ENCODE data around the gene ATP11C.
"Not testable (repeated sequence)": the region's sequence is repeated elsewhere in the genome, so short reads cannot be mapped to it uniquely, and the experiment has no call there.

Gene ATP11C

DNA sequence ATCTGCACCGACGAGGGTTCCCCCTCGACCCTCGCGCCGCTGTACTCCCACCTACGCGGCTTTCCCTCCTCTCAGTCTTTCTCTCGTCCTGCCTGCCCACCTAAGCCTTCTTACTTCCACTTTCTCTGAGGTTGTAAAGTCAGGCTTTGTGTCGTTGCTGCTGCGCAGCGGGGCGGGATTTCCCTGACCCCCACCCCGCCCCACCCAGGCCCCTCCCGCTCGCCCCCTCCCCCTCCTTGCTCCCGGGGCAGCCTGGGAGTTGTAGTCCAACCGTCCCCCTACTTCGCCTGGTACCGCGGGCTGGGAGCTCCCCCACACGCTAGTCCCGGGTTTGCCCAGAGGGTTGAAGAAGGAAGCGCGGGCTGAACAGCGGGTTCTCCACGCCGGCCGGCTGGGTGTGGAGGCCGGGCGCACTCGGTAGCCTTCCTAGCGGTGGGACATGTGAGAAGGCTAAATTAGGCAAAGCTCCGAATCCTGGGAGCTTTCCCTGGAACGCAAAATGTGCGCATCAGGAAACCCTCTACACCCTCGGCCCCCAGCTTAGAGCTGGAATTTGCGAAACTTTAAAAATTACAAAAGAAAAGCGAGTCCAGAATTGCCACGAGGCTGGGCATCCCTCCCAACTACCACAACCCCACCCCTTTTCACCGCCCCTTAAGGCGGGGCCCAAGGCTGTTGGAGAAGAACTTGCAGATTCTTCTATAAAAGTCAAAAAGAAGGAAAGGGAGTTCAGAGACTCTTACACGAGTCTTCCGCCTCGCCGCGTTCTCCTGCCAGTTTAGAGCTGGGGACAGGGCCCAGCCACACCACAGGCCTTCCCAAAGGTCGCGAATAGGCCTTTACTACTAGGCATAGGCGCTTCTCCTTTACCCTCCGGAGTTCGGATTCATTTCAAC is at the start of gene ATP11C:
ATP11C (minus strand) TSS at position 153 of the 896 bp plus-strand sequence. CDS start 1,011 bp downstream, outside the sequence.
- DNase-seq, result peak; percentile 81

DNA sequence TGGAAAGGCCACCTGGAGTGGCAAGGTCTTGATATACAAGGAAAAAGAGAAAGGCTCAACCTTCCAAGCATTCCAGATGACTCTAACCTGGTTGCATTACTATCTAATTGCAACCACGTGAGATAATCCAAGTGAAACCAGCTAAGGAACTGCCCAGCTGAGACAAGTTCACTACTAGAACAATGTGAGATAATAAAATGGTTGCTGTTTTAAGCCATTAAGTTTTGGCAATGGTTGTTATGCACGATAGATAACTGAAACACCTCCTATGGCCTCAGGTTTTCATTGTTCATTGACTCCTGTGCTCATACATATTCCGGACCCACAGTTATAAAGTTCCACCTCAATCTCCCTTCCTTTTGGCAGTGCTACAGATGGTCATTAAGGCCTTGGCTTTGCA is 41.6 kb upstream of the ATP11C start:
- no peak for DNase-seq

DNA sequence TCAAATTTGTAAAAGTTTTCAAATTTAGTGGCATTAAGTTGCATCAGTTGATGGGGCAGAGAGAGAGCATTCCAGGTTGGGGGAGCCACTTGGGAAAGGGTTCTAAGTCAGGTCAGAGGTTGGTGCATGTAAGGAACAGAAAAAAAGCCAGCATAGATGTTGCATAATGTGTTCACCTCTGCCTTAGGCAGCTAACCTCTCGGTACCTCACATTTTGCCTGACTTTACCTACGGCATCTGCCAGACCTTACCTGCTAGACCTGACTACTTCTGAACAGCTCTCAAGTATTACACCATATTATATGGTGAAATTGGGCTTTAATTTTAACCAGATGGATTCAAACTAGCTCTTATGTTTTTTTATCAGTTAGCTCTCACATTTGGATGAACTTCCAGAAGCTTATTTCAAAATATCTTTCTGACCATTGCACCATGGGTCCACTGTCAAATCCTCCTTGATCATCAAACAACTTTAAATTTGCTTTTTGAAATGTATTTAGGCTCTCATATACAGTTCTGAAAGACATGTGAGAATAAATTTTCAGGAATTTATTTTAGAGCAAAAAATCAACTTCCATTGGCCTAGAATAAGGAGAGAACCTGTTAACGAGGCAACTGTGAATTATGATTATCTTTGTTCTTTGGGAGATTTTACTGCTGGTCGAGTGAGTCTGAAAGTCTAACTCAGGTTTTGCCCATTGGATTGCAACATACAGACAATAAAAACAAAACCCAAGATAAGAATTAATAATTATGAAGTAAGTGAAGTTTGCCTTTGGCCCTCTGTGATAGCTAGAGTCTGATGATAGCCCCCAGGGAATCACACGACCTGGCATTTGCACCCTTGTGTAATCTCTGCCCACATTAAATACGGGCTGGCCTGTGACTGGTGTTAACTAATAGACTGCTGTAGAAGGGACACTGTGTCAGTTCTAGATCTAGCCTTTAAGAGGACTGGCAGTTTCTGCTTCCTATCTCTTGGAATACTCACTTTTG is 40.1 kb upstream of the ATP11C start:
- DNase-seq, result no peak

DNA sequence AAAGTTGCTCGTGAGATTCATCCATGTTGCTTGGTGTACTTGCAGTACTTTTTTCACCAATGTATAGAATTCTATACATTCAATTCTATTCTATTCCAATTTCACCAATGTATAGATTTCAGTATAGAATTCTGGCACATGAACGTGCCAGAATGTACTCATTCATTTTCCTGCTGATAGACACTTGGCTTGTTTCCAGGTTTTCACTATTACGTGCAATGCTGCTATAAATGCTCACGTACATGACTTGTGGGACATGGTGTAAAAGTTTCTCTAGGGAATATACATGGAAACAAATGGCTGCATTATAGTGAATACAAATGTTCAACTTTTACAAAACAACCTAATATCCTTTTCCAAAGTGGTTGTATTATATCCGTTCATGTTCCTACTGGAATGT is 39.3 kb upstream of the ATP11C start:
- DNase-seq, result no peak

DNA sequence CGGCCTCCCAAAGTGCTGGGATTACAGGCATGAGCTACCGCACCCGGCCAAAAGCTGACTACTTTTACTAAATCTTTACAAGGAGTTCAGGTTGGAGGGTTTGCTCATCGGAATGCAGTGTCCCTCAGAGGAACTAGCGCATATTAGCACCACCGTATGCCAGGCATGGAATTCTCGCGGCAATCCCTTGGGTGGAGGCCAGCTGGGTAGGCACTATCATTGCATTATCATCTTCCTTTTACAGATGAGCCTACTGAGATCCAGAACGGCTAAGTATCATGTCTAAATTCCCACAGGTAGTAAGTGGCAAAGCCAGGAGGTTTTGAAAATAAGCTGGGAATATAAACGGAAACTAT is 38.5 kb upstream of the ATP11C start:
- DNase-seq, result no peak

DNA sequence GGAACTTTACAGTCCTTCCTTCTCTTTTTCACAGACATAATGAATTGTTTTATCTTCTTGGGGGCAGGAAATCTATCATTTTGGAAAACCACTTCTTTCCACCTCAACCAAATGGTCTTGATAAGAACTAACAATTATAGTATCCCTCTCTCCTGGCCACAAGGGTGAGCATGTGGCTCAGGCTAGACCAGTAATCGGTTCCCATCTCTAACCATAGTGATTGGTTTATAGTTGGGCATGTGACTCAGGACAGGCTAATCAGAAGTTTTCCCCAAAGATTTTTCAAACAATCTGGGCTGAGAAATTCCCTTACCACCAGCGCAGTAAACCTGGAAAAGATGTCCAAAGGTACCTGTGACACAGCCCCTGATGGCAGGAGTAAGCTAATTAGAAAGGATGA is 36.4 kb upstream of the ATP11C start:
- DNase-seq, result no peak

DNA sequence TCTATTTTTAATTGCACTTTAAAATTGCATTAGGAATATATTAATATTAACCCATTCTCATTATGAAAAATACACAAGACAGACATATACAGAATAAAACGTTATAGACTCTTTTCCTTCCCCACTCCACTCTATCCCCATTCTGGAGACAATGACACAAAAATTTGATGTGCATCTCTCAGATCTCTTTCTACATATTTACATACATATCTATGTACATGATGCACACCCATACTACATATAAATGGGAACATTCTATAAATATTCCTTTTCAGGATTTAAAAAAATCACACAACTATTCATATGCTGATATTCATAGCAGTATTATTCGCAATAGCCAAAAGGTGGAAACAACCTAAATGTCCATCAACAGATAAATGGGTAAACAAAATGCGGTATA is 34.9 kb upstream of the ATP11C start:
- DNase-seq, result no peak

DNA sequence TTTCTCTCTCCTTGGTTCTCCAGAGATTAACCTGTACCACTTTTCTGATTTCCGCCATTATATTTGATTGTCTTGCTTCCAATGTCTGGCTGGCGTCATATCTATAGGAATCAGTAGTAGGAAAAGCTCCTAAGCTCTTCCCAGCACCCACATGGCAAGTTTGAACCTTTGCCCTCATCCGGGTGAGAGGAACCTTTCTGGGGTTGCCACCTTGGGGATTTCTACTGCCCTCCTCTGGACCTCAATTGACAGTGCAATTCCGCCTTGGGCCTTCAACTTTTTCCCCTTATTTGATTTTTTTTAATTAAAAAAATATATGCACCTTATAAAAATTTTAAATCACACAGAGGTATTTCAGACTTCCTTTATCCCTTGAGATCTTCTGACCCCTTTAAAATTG is 34.4 kb upstream of the ATP11C start:
- no peak for DNase-seq

DNA sequence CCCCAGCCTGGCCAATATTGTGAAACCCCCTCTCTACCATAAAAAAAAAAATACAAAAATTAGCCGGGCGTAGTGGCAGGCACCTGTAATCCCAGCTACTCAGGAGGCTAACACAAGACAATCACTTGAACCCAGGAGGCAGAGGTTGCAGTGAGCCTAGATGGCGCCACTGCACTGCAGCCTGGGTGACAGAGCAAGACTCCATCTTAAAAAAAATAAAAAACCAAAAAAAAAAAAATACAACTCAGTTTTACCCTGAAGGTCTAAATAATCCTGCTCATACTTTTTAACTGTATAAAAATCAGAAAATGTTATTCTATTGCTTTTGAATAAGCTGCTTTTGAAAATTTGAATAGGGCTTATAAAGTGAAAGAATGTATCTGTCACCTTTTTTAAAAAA is 33.3 kb upstream of the ATP11C start:
- DNase-seq, result not testable (repeated sequence)

DNA sequence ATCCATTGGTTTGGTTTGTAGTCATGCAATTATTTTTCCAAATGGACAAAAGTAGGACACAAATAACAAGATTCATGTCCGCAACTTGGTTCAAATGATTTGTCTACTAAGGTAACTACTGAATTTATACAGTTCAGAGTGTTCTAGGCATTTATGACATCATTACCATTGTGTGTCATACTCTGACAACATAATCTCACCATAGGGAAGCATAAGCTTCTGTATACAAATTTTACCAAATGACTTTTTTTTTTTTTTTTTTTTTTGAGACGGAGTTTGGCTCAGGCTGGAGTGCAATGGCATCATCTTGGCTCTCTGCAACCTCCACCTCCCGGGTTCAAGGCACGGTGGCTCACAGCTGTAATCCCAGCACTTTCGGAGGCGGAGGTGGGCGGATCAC is 32.6 kb upstream of the ATP11C start, which contains the start of gene CXorf66:
CXorf66 (minus strand) TSS at position 101 of the 400 bp plus-strand sequence; CDS start at position 76, 25 bp downstream.
- DNase-seq, result no peak

DNA sequence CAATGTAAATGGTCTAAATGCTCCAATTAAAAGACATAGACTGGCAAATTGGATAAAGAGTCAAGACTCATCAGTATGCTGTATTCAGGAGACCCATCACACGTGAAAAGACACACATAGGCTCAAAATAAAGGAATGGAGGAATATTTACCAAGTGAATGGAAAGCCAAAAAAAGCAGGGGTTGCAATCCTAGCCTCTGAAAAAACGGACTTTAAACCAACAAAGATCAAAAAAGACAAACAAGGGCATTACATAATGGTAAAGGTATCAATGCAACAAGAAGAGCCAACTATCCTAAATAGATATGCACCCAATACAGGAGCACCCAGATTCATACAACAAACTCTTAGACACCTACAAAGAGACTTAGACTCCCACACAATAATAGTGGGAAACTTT is 28.2 kb upstream of the ATP11C start:
- DNase-seq, result not testable (repeated sequence)

DNA sequence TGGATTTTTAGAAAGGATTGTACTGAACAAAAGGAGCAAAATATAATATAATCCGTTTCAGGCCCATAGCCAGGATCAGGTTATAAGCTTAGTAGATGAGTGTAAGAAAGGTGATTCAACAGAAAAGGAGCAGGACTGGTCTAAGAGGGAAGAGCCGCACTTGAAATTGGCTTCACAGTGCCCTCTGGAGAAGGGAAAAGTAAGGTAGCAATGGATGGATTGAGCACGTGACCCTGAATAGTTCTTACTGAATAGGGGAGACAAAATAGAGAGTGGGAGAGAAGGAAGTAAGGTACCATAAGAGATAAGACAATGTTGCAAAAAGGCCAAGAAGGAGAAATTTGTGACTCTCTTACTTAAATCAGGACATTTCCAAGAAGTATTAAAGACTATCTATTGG is 16.9 kb upstream of the ATP11C start:
- no peak for DNase-seq

DNA sequence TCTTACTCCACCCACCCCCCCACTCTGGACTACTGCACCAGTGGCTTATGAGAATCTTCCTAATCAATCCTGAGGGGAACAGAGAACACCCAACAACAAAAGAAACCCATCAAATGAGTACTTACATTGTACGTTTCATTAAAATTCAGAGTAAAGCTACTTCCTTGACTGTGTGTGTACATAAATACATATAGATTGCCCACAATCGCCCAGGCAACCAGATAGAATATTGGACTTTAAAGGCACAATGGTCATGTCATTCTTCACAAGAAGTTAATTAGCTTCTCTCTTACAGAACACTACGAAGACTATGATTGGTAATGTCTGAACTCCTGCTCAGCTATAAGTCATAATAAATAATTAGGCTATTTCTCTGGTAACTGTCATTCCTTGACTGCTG is 12.2 kb upstream of the ATP11C start:
- DNase-seq, result no peak

DNA sequence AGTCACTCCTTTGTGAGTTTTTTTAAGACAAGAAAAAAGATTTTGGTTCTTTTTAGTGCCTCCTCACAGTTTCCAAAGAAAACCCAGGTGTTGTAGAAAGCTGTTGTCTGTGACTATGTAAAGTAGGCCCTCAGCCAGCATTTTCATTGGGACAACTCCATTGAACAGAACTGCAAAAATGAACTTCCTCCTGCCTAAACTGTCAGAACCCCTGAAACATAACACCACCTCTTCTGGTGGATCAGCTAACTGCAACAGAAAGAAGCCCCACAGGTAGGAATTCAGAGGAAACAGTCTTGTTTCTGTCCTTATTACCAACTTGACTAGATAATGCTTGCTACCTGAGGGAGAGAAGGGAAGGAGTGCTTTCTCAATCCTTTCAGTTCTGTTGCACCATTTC is 3.4 kb upstream of the ATP11C start:
- no peak for DNase-seq

DNA sequence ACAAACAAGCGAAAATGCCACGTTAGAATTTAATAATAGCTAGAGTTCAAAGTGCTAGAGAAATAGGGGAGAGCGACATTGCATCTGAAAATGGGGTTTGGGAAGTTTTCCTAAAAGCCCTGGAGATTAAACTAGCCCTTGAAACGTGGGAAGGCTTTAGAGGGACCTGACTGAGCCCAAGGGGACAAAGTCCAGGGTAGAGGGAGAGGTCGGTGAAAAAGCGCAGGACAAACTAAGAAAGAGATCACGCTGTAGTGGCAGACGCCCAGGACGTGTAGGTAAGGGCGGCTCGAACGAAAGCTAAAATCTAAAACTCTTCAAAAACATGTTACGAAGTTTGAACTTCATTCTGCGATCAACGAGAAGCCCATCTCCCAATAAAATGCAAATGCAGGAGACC is 1.1 kb upstream of the ATP11C start:
- no peak for DNase-seq

DNA sequence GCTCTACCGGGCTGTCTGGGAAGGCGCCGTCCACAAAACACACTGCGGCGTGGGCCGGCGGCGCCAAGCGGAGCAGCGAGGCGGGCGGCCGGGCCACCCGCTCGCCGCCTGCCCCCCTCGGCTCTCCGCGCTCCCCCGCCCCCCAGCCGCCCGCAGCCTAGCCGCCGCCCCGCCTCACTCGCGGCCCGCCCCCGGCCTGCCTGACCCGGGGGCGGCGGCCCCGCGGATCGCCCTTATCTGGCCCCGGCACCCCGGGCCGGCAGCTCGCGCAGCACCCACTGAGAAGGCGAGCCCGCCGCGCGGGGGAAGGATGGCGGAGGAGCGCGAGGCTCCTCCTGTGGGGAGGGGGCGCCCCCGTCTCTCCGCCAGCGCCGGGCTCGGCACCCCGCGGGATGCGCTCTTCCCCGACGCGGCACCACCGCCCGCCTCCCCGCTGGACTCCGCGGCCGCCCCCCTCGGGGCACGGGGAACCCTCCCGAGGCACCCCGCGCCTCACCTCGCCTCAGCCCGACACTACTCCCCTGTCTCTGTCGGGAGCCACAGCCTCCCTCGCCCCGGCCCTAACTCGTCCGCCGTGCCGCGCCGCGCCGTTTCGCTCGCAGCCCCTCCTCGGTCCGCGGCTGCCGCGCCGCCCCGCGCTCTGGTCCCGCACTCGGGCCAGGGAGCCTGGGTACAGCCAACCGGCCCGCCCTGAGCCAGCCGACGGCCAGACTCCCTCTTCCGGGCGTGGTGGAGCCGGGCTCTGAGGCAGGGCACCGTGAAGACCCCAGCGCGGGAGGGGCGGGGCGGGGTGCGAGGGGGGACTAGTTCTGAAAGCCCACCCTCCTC is 566 bp downstream of the ATP11C start:
- peak; percentile 16 for DNase-seq

DNA sequence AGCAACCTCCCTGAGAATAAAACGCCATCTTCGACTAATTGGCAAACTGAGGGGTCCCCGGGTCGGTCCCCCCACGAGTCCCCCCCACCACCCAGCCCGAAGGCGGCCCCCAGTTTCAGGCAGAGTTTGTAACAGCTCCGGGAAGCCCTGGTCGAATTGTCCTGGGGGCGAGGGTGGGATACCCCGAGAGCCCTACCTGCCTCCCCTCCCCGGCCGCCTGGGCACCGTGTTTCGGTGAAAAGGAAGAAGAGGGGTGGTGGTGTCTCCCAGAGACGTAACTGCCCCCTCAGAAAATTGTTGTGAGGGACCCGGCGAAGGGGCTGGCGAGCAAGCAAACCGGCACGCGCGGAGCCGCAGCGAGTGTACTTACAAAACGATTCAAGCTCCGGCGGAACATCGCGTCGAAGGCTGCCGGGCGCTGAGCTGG is 1.2 kb downstream of the ATP11C start:
- no peak for DNase-seq

DNA sequence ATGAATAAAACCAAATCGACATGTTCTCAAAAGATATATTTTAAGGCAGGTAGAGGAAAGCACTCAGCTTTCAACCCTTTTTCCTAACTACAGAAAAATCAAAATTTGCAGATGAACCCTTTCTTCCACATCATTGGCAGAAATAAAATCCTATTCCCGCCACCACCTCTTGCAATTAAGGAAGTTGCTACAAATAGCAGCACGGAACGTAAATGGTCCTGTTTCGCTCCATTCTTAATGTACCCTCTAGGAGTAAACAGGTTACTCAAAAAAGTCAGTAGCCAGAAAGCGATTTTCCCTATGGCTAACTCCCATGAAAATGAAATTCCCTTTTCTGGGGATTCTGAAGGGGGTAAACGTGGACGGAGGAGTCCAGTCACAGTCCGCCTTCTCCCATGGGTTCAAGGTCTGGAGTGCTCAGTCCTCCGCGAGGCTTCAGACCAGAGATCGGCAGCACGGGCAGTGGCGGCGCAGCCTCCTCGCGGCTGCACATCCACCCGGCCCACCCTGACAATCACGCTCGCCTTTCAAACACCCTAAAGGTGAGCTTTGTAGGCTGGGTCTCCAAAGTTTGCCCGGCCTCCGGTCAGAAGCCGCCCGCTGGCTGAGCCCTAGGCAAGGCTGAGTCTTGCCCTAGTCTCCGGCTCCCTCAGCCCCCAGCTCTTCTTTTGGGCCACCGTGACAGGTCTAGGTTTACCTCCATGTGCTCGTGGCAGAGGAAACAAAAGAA is 1.8 kb downstream of the ATP11C start:
- DNase-seq, result no peak

DNA sequence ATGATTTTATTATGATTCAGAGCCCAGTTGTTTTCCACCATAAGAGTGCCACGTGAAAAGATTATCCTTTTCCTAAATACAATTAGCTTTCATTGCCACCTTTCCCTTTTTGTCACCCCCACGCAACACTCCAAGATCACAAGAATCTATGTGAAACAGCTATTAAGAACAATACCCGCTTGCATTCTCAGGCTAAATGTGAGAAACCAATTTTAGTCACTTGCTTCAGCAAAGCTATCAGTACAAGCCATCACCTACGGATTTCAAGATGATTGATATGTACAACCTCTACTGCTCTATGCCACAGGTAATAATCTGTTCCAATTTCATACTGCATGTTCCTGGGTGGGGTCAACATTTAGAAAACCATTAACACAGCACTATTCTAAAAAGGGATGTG is 2.5 kb downstream of the ATP11C start:
- DNase-seq, result no peak

DNA sequence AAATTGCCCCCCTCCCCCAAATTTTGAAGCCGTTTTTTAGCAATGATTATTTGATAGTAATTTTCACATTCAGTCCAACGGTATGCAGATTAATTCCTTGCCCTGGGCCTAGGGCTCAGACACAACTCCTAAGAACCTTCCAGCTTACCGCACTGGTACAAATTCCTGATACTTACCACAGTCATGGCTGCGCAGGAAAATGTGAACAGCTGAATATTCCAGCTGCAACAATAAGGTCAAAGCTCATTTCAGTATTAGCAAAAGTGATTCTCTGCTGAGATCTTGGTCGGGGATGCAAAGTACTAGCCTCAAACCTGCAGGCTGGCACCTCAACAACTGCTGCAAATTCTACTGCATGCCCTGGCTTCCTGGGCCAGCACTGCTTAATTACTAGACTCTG is 3.0 kb downstream of the ATP11C start:
- DNase-seq, result no peak

DNA sequence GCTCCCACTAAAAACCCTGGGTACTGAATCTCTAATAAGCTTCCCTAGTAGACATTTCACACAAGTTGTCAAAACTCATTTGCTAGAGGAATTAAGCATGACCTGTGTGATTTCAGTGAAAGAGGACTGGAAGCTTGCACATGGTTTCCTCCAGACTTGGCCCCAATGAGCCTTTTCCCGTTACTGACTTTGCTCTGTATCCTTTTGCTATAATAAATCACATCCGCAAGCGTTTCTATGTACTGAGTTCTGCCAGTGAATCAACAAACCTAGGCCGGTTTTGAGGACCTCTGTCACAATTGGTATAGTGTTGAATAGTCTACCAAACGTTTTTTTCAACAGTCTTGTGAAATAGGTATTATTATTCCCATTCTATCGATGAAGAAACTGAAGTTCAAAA is 8.2 kb downstream of the ATP11C start:
- DNase-seq, result no peak
